Fibroblast of the conjunctiva (primary cell): ENCODE measurements around the gene CCDC85C.

Experiments used
- DNase-seq: peaks from one replicate; pipeline ENCODE4 v3.0.0-alpha.2; 2010; ENCODE audit warnings: low read depth

Gene CCDC85C

DNA sequence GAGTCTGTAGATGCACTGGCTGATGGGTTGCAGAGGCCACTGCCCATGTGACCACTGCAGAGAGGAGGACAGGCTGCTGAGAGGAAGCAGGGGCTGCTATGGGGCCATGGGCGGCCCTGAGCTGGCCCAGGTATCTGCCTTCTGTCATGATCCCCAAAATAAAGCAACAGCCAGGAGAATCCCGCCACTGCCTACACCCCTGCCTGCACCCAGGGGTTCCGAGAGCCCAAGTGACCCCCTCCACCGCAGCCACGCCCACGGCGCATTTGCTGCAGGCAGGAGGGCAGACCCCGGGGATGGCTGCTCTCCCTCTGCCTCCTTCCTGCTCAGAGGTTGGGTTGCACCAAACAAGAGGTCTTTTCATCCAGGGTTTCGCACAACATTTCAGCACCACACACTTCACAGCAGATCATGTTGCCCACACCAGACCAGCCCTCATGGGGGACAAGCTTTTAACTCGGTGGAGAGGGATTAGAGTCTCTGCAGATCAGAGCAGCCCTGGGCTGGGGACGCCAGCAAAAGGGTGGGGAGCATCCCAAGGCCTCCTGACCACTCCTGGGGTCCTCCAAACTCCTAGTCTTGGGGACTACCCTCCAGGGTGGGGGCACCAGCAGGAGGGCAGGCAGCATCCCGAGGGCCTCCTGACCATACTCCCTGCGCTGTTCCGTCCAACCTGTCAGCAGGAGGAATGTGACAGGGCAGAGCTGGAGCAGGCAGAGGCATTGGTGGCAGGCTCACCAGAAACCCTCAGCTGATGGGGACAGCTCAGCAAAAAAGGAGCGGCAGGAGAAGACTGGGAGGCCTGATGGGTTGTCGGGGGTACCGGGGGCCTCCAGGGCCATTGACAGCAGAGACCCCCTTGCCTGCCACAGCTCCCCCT is 14.1 kb downstream of the CCDC85C start:
- DNase-seq: no peak

DNA sequence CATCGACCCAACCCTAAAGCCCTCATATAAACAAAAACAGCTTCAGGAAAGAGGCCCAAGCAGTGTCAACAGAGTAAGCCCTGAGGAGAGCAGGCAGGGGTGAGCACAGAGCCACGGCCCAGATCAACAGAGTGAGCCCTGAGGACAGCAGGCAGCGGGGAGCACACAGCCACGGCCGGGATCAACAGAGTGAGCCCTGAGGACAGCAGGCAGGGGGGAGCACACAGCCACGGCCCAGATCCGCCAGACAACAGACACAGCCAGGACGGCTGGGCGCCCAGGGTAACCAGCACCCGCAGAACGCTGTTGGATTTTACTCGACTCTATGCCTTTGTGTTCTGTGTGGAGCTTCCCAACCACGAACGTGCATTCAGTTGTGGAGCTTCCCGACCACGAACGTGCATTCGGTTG is 15.0 kb downstream of the CCDC85C start:
- DNase-seq: no peak

DNA sequence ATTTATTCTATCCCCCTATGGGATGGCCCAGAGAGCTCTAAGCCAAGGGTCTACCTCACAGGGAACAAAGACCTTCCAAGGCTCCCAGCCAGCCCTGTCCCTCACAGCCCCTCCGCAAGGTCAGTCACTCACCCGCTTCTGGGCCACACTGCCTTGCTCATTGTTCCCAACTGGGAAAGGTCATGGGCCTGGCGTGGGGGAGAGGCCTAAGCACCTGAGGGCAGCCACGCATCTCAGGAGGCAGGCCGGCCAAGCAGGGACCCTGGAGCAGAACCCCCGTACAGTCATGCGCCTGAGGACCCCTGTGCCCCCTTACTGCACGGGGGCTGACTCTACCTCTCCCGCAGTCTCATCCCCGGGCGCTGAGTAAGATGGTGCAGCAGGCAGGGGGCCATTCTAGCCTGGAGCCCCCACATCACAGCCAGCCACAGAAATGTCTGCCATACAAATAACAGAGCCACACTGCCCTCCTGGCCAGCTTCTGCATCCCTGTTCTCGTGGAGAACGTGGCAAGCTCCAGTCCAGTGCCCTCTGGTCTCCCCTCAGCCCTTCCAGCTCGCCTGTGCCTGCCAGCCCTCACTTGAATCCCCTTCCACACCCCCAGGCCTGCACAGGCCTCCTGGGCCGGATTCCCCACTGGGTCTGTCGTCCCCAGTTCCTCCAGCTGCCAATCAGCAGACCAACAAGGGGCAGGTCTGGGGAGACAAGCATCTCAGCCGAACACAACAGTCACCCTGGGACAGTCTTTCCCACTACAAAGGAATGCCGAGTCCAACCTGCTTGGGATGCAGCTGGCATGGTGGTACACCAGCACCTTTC is 16.3 kb downstream of the CCDC85C start:
- no peak for DNase-seq

DNA sequence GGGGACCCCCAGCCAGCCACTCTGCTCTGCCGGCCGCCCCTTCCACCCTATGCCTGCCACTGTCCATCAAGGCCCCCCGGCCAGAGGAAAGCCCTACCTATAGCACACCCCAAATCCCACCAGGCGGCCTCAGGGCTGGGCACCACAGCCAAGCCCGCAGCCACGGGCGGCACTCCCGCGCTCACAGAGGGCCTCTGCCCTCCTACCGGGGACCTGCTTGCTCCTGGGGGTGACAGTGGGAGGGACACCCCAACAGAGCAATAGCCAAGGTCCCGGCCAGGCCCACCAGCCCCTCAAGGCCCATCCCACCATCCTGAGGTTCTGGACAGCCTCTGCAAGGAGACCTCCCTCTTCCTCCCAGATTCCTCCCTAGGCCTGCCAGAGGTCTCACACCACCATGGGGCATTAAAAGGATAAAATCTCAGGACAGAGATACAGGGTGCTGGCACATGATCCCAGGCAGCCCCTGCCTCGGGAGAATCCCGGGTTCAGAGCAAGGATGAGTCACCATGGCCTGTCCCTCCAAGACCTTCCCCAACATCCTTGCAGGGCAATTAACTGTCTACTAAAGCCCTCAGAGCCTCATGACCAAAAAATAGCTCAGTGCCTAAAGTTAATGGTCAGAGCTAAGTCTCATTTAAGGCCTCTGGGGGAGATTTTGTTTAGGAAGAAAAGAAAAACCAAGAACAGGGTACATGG is 17.1 kb downstream of the CCDC85C start:
- no peak for DNase-seq

DNA sequence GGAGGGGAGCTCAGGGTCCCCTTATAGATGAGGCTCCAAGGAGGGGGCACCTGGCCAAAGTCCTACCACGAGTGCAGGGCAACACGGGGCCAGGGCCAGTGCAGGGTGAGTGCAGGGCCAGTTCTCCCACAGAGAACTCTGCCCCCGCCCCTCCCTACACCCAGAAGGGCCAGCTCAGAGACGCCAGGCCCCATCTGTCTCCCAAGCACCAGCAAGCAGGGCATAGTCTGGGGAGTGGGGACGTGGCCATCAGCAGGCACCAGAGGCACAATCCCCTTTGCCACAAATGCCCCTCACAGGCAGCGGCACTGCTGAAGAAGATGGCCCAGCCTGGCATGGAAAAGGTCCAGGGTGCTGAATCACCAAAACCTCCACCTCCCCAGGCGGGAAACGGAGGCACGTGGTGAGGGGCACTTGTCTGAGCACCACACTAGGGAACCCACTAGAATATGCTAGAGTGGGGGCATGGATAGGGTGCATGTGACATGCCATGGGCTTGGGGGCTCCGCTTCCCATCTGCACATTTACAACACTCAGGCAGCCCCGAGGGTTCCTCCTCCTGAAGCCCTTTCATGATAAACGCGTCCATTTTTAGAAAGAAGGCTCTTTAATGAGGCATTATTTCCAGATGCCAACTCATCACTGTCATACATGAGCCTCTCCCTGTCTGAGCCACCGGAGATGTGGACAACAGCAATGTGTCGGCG is 17.8 kb downstream of the CCDC85C start:
- DNase-seq: no peak

DNA sequence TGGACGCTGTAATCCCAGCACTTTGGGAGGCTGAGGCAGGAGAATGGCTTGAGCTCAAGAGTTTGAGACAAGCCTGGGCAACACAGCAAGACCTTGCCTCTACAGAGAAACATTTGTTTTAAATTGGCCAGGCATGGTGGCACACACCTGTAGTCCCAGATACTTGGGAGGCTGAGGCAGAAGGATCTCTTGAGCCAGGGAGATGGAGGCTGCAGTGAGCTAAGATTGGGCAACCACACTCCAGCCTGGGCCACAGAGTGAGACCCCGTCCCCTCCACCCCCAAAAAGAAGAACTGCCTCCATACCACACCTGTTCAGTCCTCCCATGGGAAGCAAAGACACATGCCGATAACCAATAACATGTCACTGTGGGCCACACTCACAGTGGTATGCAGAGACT is 19.2 kb downstream of the CCDC85C start:
- DNase-seq: no peak

DNA sequence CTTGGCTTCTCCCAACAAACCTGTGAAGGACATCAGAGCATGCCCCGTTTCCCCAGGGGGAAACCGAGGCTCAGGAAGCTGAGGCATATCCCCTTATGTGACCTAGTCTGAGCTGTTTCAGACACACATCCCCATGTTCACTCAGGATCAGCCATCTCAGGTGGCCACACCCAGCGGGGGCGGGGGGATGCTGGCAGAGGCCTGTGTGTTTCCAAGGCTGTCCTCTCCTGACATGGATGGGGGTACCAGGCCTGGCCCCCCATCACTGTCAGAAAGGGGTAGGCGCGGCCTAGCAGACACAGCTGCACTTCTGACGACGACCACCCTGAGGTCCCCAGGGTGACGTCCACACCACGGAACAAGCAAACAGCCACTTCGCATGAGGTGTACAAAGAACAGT is 22.1 kb downstream of the CCDC85C start:
- no peak for DNase-seq

DNA sequence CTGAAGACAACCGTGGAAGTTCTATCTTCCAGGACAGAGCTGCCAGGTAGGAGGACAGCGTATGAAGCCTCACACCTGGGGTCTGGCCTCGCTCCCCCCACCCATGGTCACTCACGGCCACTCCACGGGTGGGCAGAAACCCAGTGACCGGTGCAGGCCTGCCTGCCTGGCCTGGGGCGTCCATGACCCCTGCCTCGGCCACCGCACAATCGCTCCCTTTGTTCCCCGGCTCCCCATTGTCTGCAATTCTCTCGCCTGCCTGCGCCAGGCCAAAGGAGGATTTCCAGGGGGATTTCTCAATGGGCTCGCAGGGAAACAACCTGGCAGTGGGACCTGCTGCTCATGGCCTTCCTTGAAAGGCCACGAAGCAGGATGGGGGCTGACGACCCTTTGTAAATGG is 22.6 kb downstream of the CCDC85C start:
- DNase-seq: no peak

DNA sequence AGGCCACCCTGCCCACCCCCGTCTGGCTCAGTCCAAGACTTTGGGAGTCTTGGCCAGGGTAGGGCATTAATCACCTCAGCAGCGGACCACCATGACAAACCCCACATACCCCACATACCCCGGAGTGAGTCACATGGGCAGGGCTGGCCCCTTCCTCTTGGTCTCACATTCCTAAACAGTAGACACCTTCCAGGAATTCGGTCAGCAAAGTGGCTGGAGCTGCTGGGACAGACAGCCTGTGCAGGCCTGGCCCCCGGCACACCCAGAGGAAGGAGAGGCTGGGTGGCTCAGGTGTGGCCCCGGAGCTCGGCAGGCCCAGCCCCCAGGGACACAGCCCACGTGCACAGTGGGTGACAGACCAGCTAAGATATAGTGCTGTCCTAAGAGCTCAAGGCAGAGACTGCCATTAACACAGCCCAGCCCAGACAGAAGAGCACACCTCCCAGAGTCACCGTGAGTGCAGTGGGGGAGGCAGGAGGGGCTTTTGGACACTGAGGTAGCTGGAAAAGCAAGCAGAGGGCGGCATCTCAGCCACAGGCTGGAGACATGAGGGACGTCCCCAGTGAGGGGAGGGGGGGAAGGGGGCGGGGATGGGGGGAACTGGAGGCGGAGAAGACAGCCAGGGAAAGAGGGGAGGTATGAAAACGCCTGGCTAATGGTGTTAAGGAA is 24.0 kb downstream of the CCDC85C start:
- no peak for DNase-seq

DNA sequence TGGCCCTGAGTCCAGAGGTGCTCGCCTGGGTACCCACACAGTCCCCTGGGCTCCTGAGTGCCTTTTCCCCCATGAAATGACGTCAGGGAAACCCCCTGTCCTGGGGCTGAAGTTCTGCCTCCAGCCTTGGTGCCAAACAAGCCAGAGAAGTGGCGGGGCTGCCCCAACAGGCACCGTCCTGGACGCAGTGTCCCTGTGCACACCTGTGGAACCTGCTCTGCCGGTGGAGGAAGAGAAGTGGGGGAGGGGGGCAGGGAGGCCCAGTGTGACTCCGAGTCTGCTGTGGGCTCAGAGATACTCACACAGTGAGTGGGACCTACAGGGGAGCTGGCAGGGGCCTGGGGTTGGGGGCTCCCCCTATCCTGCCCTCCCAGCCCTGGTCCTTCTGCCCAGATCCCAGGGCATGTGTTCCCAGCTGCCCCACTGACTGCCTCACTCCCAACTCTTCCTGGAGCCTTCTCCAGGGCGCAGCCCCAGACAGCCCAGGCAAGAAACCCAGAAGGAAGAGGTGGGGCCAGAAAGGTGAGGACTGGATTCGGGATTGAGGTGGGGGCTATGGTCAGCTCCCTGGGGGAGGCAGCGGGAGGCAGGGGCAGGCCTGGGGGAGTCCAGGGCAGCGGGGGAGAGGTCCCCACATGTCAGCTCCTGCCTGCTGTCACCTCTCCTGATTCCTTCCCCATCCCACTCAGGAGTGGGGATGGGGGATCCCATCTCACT is 24.7 kb downstream of the CCDC85C start:
- no peak for DNase-seq

DNA sequence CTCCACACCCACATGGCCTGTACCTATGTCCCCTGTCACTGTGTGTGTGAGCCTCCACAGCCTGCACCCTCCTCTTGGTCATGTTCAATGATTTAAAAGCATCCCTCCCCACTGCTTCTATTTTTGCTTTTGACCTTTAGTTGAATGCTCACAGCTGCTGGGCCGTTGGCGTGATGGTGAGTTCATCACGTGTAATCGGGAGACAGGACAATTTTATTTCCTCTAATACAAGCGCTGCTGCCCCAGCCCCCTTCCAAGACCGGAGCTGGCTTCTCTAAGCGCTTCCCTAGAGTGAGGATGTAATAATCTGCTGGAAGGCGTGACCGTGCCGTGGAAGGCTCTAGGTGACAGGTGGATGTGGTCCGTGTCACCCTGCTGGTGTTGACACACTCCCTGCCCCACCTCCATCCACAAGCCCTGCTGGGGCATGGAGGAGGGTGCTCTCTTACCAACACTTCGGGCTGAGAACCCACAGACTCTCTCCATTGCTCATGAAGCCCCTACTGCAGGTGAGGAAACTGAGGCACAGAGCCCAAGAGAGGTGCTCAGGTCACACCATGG is 25.4 kb downstream of the CCDC85C start:
- no peak for DNase-seq

DNA sequence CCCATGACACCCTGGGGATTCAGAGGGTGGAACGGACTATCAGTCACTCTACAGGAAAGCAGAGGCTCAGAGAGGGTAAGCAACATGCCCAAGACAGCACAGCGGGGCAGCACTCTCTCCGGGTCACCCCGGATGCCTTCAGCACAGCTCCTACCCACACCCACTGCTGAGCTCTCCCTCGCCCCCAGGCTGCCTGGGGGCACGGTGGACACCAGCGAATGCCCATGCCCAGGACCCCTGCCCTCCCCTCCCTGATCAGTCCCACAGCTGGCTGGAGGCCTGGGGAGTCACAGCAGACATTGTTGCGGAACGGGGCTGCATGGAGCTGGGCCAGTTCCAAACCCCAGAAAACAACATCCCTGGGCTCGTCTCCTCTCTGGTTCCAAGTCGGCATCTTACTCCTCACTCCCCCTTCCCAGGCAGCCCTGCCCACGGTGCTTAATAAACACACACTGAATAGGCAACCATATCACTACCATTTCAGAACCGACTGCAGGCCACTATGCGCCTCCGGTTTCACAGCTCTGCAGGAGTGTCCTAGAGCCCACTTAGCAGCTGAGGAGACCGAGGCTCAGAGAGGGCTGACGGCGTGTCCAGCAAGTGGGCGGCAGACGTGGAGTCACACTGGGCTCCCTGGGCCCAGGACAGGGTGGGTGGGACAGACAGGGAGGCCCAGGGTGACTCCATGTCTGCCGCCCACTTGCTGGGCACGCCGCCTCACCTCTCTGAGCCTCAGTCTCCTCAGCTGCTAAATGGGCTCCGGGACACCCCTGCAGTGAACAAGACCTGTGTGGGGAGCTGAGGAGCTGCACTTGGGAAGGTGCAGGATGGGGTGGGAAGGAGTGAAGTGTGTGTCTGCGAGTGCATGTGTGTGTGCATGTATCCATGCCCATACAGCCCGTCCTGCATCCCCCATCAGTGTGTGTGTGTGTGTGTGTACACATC is 27.0 kb downstream of the CCDC85C start:
- no peak for DNase-seq

DNA sequence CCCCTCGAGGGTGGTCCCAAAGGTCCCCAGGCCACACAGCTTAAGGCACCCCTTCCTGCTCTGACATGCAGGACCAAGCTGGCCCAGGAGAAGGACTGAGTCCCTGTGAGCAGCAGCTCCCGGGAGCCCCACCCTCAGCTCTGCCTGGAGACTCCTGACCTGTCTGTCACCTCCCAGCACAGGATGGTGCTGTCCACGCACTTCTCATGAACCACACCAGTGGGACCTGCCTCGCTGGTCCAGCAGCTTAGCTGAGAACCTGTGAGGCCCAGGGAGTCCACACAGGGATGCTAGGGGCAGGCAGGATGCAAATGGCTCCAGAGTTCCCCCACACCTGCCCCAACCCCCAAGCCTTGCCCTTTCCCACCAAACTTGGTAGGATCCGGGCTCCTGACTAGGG is 27.7 kb downstream of the CCDC85C start:
- no peak for DNase-seq

DNA sequence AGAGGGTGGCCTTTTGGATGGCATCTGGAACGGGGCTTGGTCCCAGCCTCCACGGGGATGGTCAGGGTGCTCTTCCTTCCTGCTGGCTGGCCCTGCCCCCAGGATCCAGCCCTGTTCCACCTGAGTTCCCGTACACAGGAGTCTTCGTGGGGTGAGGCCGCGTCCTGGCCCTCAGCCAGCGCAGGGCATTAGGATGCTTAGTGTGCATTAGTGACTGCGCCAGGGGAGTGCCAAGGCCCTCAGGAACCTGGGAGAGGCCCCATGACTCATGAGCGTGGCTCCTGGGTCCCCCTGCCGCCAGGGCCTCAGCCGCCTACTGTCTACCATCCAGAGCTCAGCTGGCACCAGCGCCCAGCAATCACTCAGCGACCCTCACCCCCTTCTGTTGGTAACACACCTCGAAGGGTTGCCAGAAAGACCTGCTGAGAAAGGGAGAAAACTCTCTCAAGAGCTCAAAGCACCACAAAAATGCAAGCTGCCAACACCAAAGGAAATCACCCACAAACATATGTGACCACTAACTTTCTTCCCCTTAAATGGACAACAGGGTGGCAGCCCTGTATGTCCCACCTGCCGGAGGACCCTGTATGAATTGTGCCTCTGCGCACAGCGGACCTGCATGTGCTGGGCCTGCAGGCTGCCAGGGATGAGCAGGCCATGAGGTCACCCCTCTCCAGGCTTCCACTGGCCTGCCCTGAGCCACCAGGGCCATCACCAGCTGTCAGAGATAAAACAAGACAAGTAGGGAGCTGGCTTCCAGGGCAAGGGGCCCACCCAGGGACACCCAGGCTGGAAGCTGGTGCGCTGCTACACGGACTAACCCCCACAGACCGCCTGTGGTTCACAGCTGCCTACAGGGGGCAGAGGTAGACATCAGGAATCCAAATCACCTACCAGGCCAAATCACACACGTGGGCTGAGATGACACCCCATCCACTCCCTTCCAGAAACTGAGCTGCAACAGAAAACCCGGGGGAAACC is 28.7 kb downstream of the CCDC85C start:
- DNase-seq: no peak

DNA sequence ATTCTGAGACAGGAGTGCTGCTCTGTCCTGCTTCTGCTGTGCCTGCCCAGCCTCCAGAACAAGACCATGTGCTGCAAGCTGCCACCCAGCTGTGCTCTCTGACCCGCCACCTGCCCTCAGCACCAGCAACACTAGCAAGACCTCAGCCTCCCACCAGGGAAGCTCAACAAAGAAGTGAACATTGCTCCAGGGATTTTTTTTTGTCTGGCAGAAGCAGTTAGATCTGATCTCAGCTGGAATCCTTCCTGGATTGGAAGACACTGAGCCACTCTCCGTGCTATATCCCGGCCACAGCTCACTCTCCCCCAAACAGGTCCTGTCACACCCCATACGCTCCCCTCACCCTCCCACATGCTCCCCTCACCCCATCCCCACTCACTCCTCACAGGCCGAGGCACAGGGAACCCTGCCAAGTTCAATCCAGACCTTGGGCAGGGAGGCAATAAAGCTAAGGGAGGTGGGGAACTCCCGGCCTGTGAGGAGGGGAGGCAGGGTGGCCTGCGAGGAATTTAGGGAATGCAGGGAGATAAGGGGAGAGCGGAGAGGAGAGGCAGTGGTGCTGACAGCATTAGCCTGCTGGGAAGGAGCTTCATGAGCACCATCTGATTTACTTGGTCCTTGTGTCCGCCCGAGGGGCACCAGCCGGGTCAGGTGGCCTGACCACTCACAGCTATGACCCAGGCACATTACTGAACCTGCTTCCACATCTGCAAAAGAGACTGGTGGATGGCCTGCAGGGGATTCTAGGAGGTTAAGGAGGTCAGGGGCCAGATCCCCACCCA is 29.7 kb downstream of the CCDC85C start:
- no peak for DNase-seq

DNA sequence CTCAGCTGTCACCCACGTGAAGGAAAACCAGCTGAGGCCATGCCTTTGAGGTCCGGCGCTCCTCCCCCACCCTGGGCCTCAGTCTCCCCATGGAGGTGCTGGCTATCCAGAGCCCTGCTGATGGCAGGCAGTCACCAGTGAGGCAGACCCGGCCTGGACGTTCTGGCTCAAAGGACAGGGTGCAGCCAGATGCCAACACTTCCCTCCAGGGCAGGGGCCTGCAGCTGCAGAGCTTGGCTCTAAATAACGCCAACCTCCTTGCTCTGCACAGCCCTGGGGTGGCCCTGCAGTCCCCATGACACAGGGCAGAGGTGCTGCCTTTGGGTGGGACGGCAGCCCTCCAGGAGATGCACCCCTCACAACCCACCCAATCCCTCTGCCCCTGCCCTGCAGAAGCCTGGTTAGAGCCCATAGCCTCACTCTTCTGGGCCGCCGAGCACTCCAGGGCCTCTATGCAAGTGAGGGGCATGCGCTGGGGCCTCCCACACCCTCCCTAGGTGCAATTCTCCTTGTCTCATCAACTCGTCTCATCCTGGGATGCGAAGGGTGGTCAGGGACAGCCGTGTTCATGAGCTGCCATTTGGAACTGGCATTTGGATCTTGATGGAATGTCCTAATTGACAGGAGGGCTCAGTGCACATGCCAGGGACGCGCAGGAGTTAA is 30.4 kb downstream of the CCDC85C start:
- no peak for DNase-seq

DNA sequence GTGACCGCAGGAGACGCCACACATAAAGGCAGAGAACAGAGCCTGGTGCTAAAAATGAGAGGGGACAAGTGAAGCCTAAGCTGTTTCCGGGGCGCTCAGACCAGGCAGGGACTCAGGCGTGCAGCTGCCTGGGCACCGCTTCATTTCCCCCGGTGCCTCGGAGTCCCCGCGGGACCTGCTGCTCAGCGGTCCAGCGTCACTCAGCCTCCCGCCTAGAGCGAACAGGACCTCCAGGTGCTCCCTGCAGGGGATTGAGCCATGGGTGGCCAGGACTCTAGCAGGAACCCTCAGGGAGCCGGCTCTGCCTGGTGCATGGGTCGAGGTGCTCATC is 31.0 kb downstream of the CCDC85C start:
- DNase-seq: no peak
